ENCODE results near the gene SIAE. TPM values are rescaled to one million over a fixed set of nuclear protein-coding genes. Genes with fewer than 3 reads are reported as not detected.

The SIAE gene
- total and polyA plus RNA-seq, 2 donors (not counting 1 experiment from before 2014, with no cell fraction given): 3.6 to 4.5 TPM

DNA sequence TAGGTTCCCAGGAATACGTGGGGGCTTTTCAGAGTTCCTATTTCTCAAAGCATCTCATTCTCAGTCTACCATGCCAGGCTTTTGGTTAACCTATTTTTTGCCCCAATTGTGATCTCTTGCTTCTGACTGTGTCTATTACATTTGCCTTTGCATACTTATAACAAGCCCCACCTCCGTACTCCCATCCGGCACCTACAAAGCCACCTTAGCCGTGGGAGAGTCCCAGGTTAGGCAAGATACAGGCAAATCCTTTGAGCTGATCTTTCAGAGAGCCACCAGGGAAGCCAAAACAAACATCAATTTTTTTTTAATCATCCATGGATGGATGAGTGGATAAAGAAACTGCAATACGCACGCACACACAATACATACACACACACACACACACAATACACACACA, 80.9 kb downstream of the SIAE start:
- Mint-ChIP-seq H3K4me3 (no peak overlapping the region), H3K4me1 (no peaks in the 10 kb centered on the region), H3K27me3 (peaks cover 23% of the 10 kb centered on the region), H3K27ac (no peak overlapping the region), H3K9me3 (ENCODE audit: insufficient read depth) (no peaks in the 10 kb centered on the region)
- Histone ChIP-seq H4K20me1 (ENCODE audit: control insufficient read depth, insufficient read depth, low read length, poor library complexity, severe bottlenecking) (no peaks in the 10 kb centered on the region), H3K4me1 (ENCODE audit: control insufficient read depth in 2 of 2, insufficient read depth in 2 of 2, low read length in 2 of 2) (no peaks in the 10 kb centered on the region), H3K4me3 (ENCODE audit: control extremely low read depth in 1 of 5, extremely low read depth in 1 of 5, insufficient read depth in 1 of 5, low read depth in 2 of 5, low read length in 4 of 5) (no peak overlapping the region), H3K27ac (ENCODE audit: low read length in 2 of 2) (no peak overlapping the region), H3K27me3 (replicated peaks in 1 of 4; ENCODE audit: control extremely low read depth in 1 of 4, control insufficient read depth in 3 of 4, insufficient read depth in 4 of 4, low read length in 3 of 4) (peaks cover 0 to 5% (median 3%) of the 10 kb centered on the region in 4 experiments), H2AFZ (ENCODE audit: insufficient read depth, low read depth, low read length, poor library complexity, severe bottlenecking) (no peak overlapping the region), H3K79me2 (ENCODE audit: control insufficient read depth, insufficient read depth, low read length) (no peaks in the 10 kb centered on the region), H3K4me2 (replicated peaks; ENCODE audit: low read depth, low read length, poor library complexity, severe bottlenecking) (no peak overlapping the region), H3K9me3 (ENCODE audit: control extremely low read depth in 1 of 3, control insufficient read depth in 2 of 3, insufficient read depth in 1 of 3, low read length in 2 of 3) (no peaks in the 10 kb centered on the region), H3K36me3 (replicated peaks in 1 of 2; ENCODE audit: control extremely low read depth in 1 of 2, control insufficient read depth in 1 of 2, extremely low read depth in 1 of 2, insufficient read depth in 2 of 2, low read length in 1 of 2) (no peaks in the 10 kb centered on the region), H3K9ac (ENCODE audit: low read length) (no peak overlapping the region)
- intact Hi-C loops (cut with micrococcal nuclease): no loop called here
- DNase-seq (no peak), ATAC-seq (ENCODE audit: low read depth) (no peak)
- ChIA-PET CTCF (interaction anchor here (0.8 kb wide), 1 partner anchor 528 kb away, joined by 3 read pairs; no protein-coding TSS in a partner anchor), POLR2A (no interaction called here)
- WGBS (ENCODE audit: insufficient coverage): 78% methylated on average over 3 of the region's 6 CpGs
- no peak for TF ChIP-seq EZH2 (IDR thresholded peaks at IDR 0.05; ENCODE audit: borderline replicate concordance, insufficient read depth, low read depth, low read length, poor library complexity, severe bottlenecking)
- TF ChIP-seq, protein P1, sequence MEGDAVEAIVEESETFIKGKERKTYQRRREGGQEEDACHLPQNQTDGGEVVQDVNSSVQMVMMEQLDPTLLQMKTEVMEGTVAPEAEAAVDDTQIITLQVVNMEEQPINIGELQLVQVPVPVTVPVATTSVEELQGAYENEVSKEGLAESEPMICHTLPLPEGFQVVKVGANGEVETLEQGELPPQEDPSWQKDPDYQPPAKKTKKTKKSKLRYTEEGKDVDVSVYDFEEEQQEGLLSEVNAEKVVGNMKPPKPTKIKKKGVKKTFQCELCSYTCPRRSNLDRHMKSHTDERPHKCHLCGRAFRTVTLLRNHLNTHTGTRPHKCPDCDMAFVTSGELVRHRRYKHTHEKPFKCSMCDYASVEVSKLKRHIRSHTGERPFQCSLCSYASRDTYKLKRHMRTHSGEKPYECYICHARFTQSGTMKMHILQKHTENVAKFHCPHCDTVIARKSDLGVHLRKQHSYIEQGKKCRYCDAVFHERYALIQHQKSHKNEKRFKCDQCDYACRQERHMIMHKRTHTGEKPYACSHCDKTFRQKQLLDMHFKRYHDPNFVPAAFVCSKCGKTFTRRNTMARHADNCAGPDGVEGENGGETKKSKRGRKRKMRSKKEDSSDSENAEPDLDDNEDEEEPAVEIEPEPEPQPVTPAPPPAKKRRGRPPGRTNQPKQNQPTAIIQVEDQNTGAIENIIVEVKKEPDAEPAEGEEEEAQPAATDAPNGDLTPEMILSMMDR (IDR thresholded peaks at IDR 0.05): no peak

DNA sequence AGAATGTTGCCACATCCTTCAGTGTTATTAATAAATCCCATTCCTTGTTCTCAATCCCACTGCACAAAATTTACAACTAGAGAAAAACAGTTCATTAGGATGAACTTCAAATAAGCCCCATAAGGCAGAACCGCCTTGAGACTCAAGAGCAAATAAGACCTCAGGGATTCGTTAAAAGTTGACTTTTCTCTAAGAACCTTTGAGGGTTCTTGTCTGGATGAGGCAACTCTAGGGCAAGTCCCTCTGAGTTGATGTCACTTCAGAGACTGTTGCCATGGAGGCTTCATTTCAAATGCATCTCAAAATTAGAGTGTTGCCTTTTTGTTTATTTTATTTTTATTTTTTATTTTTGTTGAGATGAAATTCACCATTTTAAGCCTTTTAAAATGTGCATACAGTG, 82.1 kb downstream of the SIAE start:
- no peaks in the 10 kb centered on the region for H3K79me2 ChIP-seq (ENCODE audit: control insufficient read depth, insufficient read depth, low read length)
- CTCF ChIA-PET: no interaction called here

More for the DNA sequence above, 82.1 kb downstream of the SIAE start:
- no peak overlapping the region for H3K9ac ChIP-seq (ENCODE audit: low read length)
- H3K27me3 ChIP-seq (replicated peaks in 1 of 4; ENCODE audit: control extremely low read depth in 1 of 4, control insufficient read depth in 3 of 4, insufficient read depth in 4 of 4, low read length in 3 of 4): peaks cover 0 to 5% (median 1%) of the 10 kb centered on the region in 4 experiments
- 94% methylated on average over 2 of the region's 2 CpGs for WGBS (ENCODE audit: insufficient coverage)
- Mint-ChIP-seq H3K4me3 (no peak overlapping the region), H3K9me3 (ENCODE audit: insufficient read depth) (no peaks in the 10 kb centered on the region), H3K27me3 (peaks cover 23% of the 10 kb centered on the region), H3K4me1 (no peaks in the 10 kb centered on the region), H3K27ac (no peak overlapping the region)
- POLR2A ChIA-PET: no interaction called here
- H3K27ac ChIP-seq (ENCODE audit: low read length in 2 of 2): no peak overlapping the region
- ATAC-seq (ENCODE audit: low read depth) (no peak), DNase-seq (no peak)
- no peaks in the 10 kb centered on the region for H3K4me1 ChIP-seq (ENCODE audit: control insufficient read depth in 2 of 2, insufficient read depth in 2 of 2, low read length in 2 of 2)
- no peak overlapping the region for H2AFZ ChIP-seq (ENCODE audit: insufficient read depth, low read depth, low read length, poor library complexity, severe bottlenecking)
- H3K9me3 ChIP-seq (ENCODE audit: control extremely low read depth in 1 of 3, control insufficient read depth in 2 of 3, insufficient read depth in 1 of 3, low read length in 2 of 3): no peaks in the 10 kb centered on the region
- no peaks in the 10 kb centered on the region for H3K36me3 ChIP-seq (replicated peaks in 1 of 2; ENCODE audit: control extremely low read depth in 1 of 2, control insufficient read depth in 1 of 2, extremely low read depth in 1 of 2, insufficient read depth in 2 of 2, low read length in 1 of 2)
- intact Hi-C loops (cut with micrococcal nuclease): no loop called here
- TF ChIP-seq, protein P1 (IDR thresholded peaks at IDR 0.05): no peak
- no peak for TF ChIP-seq EZH2 (IDR thresholded peaks at IDR 0.05; ENCODE audit: borderline replicate concordance, insufficient read depth, low read depth, low read length, poor library complexity, severe bottlenecking)
- H3K4me3 ChIP-seq (ENCODE audit: control extremely low read depth in 1 of 5, extremely low read depth in 1 of 5, insufficient read depth in 1 of 5, low read depth in 2 of 5, low read length in 4 of 5): no peak overlapping the region
- no peaks in the 10 kb centered on the region for H4K20me1 ChIP-seq (ENCODE audit: control insufficient read depth, insufficient read depth, low read length, poor library complexity, severe bottlenecking)
- H3K4me2 ChIP-seq (replicated peaks; ENCODE audit: low read depth, low read length, poor library complexity, severe bottlenecking): no peak overlapping the region
